ENCODE data around the gene SFTPA1. TPM values are rescaled to one million over a fixed set of nuclear protein-coding genes. Genes with fewer than 3 reads are reported as not detected.
"Not testable (repeated sequence)": the region's sequence is repeated elsewhere in the genome, so short reads cannot be mapped to it uniquely, and the experiment has no call there.

The SFTPA1 gene
- total RNA-seq = under 1 TPM in 1 of 2 donors, not detected in 1; 0.11 TPM

- no peak for ATAC-seq (replicated peaks)
- H3K36me3 Mint-ChIP-seq (ENCODE audit: low read depth) = no peaks in the 10 kb centered on the region
- no peaks in the 10 kb centered on the region for H3K27me3 Mint-ChIP-seq
- H3K4me3 Mint-ChIP-seq = no peak within 1 kb of the TSS
- H3K27ac Mint-ChIP-seq = no peak within 1 kb of the TSS
- no peaks in the 10 kb centered on the region for H3K9me3 Mint-ChIP-seq
- peaks cover 3% of the 10 kb centered on the region for H3K4me1 Mint-ChIP-seq
Observed at GRCh38 chr10:79610601-79611191, at the start of gene SFTPA1. SFTPA1 (plus strand) TSS chr10:79610939; CDS start chr10:79611826, 887 bp downstream.

- Mint-ChIP-seq H3K27me3 (peaks cover 11% of the 10 kb centered on the region), H3K9me3 (no peaks in the 10 kb centered on the region)
- no peak for ATAC-seq (replicated peaks)
Observed at GRCh38 chr10:79561257-79561656, 49.5 kb upstream of the SFTPA1 start.

GRCh38 chr10:79562135-79562756, 48.5 kb upstream of the SFTPA1 start:
- no peaks in the 10 kb centered on the region for H3K36me3 Mint-ChIP-seq (ENCODE audit: low read depth)
- peaks cover 17% of the 10 kb centered on the region for H3K27me3 Mint-ChIP-seq
- no peak overlapping the region for H3K27ac Mint-ChIP-seq
- H3K4me3 Mint-ChIP-seq = no peak overlapping the region
- ATAC-seq (replicated peaks) = peak; percentile 86
- no peaks in the 10 kb centered on the region for H3K9me3 Mint-ChIP-seq
- H3K4me1 Mint-ChIP-seq = peaks cover 9% of the 10 kb centered on the region

More at GRCh38 chr10:79561257-79561656, 49.5 kb upstream of the SFTPA1 start:
- Mint-ChIP-seq H3K4me1 (peaks cover 9% of the 10 kb centered on the region), H3K36me3 (ENCODE audit: low read depth) (no peaks in the 10 kb centered on the region), H3K27ac (no peak overlapping the region), H3K4me3 (no peak overlapping the region)

- H3K27me3 Mint-ChIP-seq = peaks cover 24% of the 10 kb centered on the region
- H3K9me3 Mint-ChIP-seq = no peaks in the 10 kb centered on the region
- H3K27ac Mint-ChIP-seq = no peak overlapping the region
- no peak overlapping the region for H3K4me3 Mint-ChIP-seq
- peaks cover 9% of the 10 kb centered on the region for H3K4me1 Mint-ChIP-seq
- H3K36me3 Mint-ChIP-seq (ENCODE audit: low read depth) = no peaks in the 10 kb centered on the region
- ATAC-seq (replicated peaks) = no peak
Observed at GRCh38 chr10:79563426-79563825, 47.3 kb upstream of the SFTPA1 start.

- not testable (repeated sequence) for H3K4me3 Mint-ChIP-seq; H3K9me3 Mint-ChIP-seq; H3K4me1 Mint-ChIP-seq; ATAC-seq (replicated peaks); H3K36me3 Mint-ChIP-seq (ENCODE audit: low read depth); H3K27ac Mint-ChIP-seq
- H3K27me3 Mint-ChIP-seq = peaks cover 43% of the 10 kb centered on the region
Observed at GRCh38 chr10:79570624-79571023, 40.1 kb upstream of the SFTPA1 start.

- Mint-ChIP-seq H3K27me3 (no peaks in the 10 kb centered on the region), H3K9me3 (peaks cover 3% of the 10 kb centered on the region), H3K4me1 (peaks cover 8% of the 10 kb centered on the region)
Observed at GRCh38 chr10:79579361-79579760, 31.4 kb upstream of the SFTPA1 start.

GRCh38 chr10:79581044-79581443, 29.7 kb upstream of the SFTPA1 start:
- no peaks in the 10 kb centered on the region for H3K27me3 Mint-ChIP-seq
- no peak for ATAC-seq (replicated peaks)

More at GRCh38 chr10:79579361-79579760, 31.4 kb upstream of the SFTPA1 start:
- Mint-ChIP-seq H3K36me3 (ENCODE audit: low read depth) (no peaks in the 10 kb centered on the region), H3K4me3 (no peak overlapping the region), H3K27ac (no peak overlapping the region)
- ATAC-seq (replicated peaks) = no peak

GRCh38 chr10:79582096-79582495, 28.6 kb upstream of the SFTPA1 start:
- no peak for ATAC-seq (replicated peaks)
- peaks cover 3% of the 10 kb centered on the region for H3K9me3 Mint-ChIP-seq
- H3K27ac Mint-ChIP-seq = no peak overlapping the region
- no peaks in the 10 kb centered on the region for H3K27me3 Mint-ChIP-seq
- H3K36me3 Mint-ChIP-seq (ENCODE audit: low read depth) = no peaks in the 10 kb centered on the region
- H3K4me3 Mint-ChIP-seq = no peak overlapping the region
- peaks cover 8% of the 10 kb centered on the region for H3K4me1 Mint-ChIP-seq

More at GRCh38 chr10:79581044-79581443, 29.7 kb upstream of the SFTPA1 start:
- no peaks in the 10 kb centered on the region for H3K36me3 Mint-ChIP-seq (ENCODE audit: low read depth)
- peaks cover 8% of the 10 kb centered on the region for H3K4me1 Mint-ChIP-seq
- peaks cover 3% of the 10 kb centered on the region for H3K9me3 Mint-ChIP-seq
- no peak overlapping the region for H3K4me3 Mint-ChIP-seq
- no peak overlapping the region for H3K27ac Mint-ChIP-seq

- H3K36me3 Mint-ChIP-seq (ENCODE audit: low read depth); H3K4me1 Mint-ChIP-seq; H3K27me3 Mint-ChIP-seq; H3K9me3 Mint-ChIP-seq: not testable (repeated sequence)
- Mint-ChIP-seq H3K4me3 (peak overlapping the region; percentile 39), H3K27ac (peak overlapping the region; percentile 18)
- peak; percentile 86 for ATAC-seq (replicated peaks)
Observed at GRCh38 chr10:79582954-79583353, 27.8 kb upstream of the SFTPA1 start.

- Mint-ChIP-seq H3K27ac (peak overlapping the region; percentile 18), H3K9me3 (peaks cover 3% of the 10 kb centered on the region), H3K27me3 (no peaks in the 10 kb centered on the region), H3K36me3 (ENCODE audit: low read depth) (no peaks in the 10 kb centered on the region), H3K4me3 (peak overlapping the region; percentile 39), H3K4me1 (peaks cover 8% of the 10 kb centered on the region)
- ATAC-seq (replicated peaks) = peak; percentile 67
Observed at GRCh38 chr10:79583488-79584024, 27.2 kb upstream of the SFTPA1 start.

- Mint-ChIP-seq H3K9me3 (no peaks in the 10 kb centered on the region), H3K36me3 (ENCODE audit: low read depth) (no peaks in the 10 kb centered on the region), H3K4me1 (peaks cover 8% of the 10 kb centered on the region), H3K4me3 (no peak overlapping the region), H3K27ac (no peak overlapping the region), H3K27me3 (peaks cover 7% of the 10 kb centered on the region)
- ATAC-seq (replicated peaks) = no peak
Observed at GRCh38 chr10:79585870-79586527, 24.7 kb upstream of the SFTPA1 start.

- ATAC-seq (replicated peaks) = no peak
- Mint-ChIP-seq H3K9me3 (no peaks in the 10 kb centered on the region), H3K4me3 (no peak overlapping the region), H3K36me3 (ENCODE audit: low read depth) (no peaks in the 10 kb centered on the region), H3K4me1 (peaks cover 8% of the 10 kb centered on the region), H3K27me3 (peaks cover 7% of the 10 kb centered on the region), H3K27ac (no peak overlapping the region)
Observed at GRCh38 chr10:79586933-79587332, 23.8 kb upstream of the SFTPA1 start.

GRCh38 chr10:79588800-79589199, 21.9 kb upstream of the SFTPA1 start:
- Mint-ChIP-seq H3K4me1 (no peaks in the 10 kb centered on the region), H3K27ac (no peak overlapping the region), H3K4me3 (no peak overlapping the region), H3K36me3 (ENCODE audit: low read depth) (no peaks in the 10 kb centered on the region), H3K9me3 (no peaks in the 10 kb centered on the region), H3K27me3 (peaks cover 7% of the 10 kb centered on the region)
- no peak for ATAC-seq (replicated peaks)

- no peak for ATAC-seq (replicated peaks)
- peaks cover 13% of the 10 kb centered on the region for H3K27me3 Mint-ChIP-seq
- H3K4me1 Mint-ChIP-seq = no peaks in the 10 kb centered on the region
- H3K9me3 Mint-ChIP-seq = peaks cover 9% of the 10 kb centered on the region
- H3K36me3 Mint-ChIP-seq (ENCODE audit: low read depth) = no peaks in the 10 kb centered on the region
- H3K27ac Mint-ChIP-seq = no peak overlapping the region
- H3K4me3 Mint-ChIP-seq = no peak overlapping the region
Observed at GRCh38 chr10:79593377-79593776, 17.4 kb upstream of the SFTPA1 start.

GRCh38 chr10:79594565-79594964, 16.2 kb upstream of the SFTPA1 start:
- H3K4me3 Mint-ChIP-seq; H3K36me3 Mint-ChIP-seq (ENCODE audit: low read depth); H3K4me1 Mint-ChIP-seq; H3K9me3 Mint-ChIP-seq; ATAC-seq (replicated peaks); H3K27ac Mint-ChIP-seq: not testable (repeated sequence)
- H3K27me3 Mint-ChIP-seq = peaks cover 10% of the 10 kb centered on the region

Measured in activated T-helper 17 cell treated with anti-CD3 and anti-CD28 coated beads, Interleukin-2, amount 50 U/mL, for 72 hours (primary cell).